SW480 (cell line): Measurements from ENCODE around the gene BOK.

Source experiments
- DNase-seq: peaks from one replicate; pipeline ENCODE4 v3.0.0-alpha.2; 2016; ENCODE audit warnings: low spot score

The BOK gene

GRCh38 chr2:241601841-241602240 is 43.3 kb downstream of the BOK start:
- no peak for DNase-seq

GRCh38 chr2:241602720-241603119 is 44.2 kb downstream of the BOK start:
- no peak for DNase-seq

GRCh38 chr2:241603686-241604085 is 45.1 kb downstream of the BOK start:
- DNase-seq = no peak

GRCh38 chr2:241606186-241606585 is 47.6 kb downstream of the BOK start:
- no peak for DNase-seq

- DNase-seq = no peak
These were observed 48.8 kb downstream of the BOK start for GRCh38 chr2:241607162-241607885.

GRCh38 chr2:241608881-241609280 is 50.3 kb downstream of the BOK start:
- no peak for DNase-seq

- peak; percentile 79 for DNase-seq
These were observed 51.6 kb downstream of the BOK start for GRCh38 chr2:241609859-241610793.

GRCh38 chr2:241611062-241611461 is 52.5 kb downstream of the BOK start:
- DNase-seq = no peak

GRCh38 chr2:241612156-241613016 is 53.8 kb downstream of the BOK start:
- DNase-seq = no peak

GRCh38 chr2:241613017-241613780 is 54.7 kb downstream of the BOK start:
- no peak for DNase-seq

GRCh38 chr2:241615041-241615440 is 56.5 kb downstream of the BOK start:
- peak; percentile 12 for DNase-seq

- no peak for DNase-seq
These were observed 57.0 kb downstream of the BOK start for GRCh38 chr2:241615522-241616052.

GRCh38 chr2:241616168-241617125 is 57.9 kb downstream of the BOK start:
- no peak for DNase-seq

GRCh38 chr2:241617431-241618154 is 59.0 kb downstream of the BOK start:
- DNase-seq = no peak

- DNase-seq = no peak
These were observed 59.8 kb downstream of the BOK start for GRCh38 chr2:241618296-241618805.

GRCh38 chr2:241618829-241619228 is 60.3 kb downstream of the BOK start:
- DNase-seq = no peak

GRCh38 chr2:241619597-241620418 is 61.3 kb downstream of the BOK start:
- DNase-seq = no peak

GRCh38 chr2:241620419-241620769 is 61.8 kb downstream of the BOK start:
- DNase-seq = no peak
